LNCAP (cell line): Measurements from ENCODE around the gene AATK.

Experiments
- CTCF ChIP-seq: fragments of 450-650 bp; IDR thresholded peaks from 2 replicates; pipeline ENCODE4 v1.5.1; 2017; ENCODE audit warnings: mild to moderate bottlenecking

Gene AATK

GRCh38 chr17:81194941-81195901 is 29.2 kb upstream of the AATK start:
- no peak for TF ChIP-seq CTCF

GRCh38 chr17:81194225-81194760 is 28.3 kb upstream of the AATK start:
- TF ChIP-seq CTCF: no peak

- no peak for TF ChIP-seq CTCF
These were observed 27.6 kb upstream of the AATK start for GRCh38 chr17:81193470-81194224.

GRCh38 chr17:81193051-81193410 is 27.0 kb upstream of the AATK start:
- no peak for TF ChIP-seq CTCF

GRCh38 chr17:81192386-81193050 is 26.5 kb upstream of the AATK start:
- no peak for TF ChIP-seq CTCF

GRCh38 chr17:81191646-81192045 is 25.6 kb upstream of the AATK start:
- no peak for TF ChIP-seq CTCF

- no peak for TF ChIP-seq CTCF
These were observed 25.1 kb upstream of the AATK start for GRCh38 chr17:81191116-81191515.
